Esophagus muscularis mucosa (tissue), 4 donors: ENCODE measurements around the gene SENP7. TPM values are rescaled to one million over a fixed set of nuclear protein-coding genes. Genes with fewer than 3 reads are reported as not detected.

Experiments used
- DNase-seq: peaks from one replicate; pipeline ENCODE4 v3.0.0-alpha.2; 2017; ENCODE audit errors: extremely low spot score
- H3K27ac ChIP-seq, 4 donors: fragments of 200-600 bp; sonication (generic); replicated peaks in 1 of 4; 1 replicate in 3 of 4; 2 replicates in 1 of 4; pipeline ENCODE4 v1.5.1; 2016 to 2019; ENCODE audit warnings: mild to moderate bottlenecking in 1 of 4
- H3K27me3 ChIP-seq, 4 donors: fragments of 200-600 bp; sonication (generic); one replicate each; pipeline versions ENCODE4 v1.5.1 to v1.6.0; 2016 to 2019
- H3K36me3 ChIP-seq, 4 donors: fragments of 200-600 bp; sonication (generic); one replicate each; pipeline ENCODE4 v1.5.1; 2016 to 2019
- H3K4me1 ChIP-seq, 4 donors: fragments of 200-600 bp; sonication (generic); one replicate each; pipeline ENCODE4 v1.5.1; 2016 to 2019
- H3K4me3 ChIP-seq, 4 donors: fragments of 200-600 bp; sonication (generic); 1 replicate in 2 of 4; 2 replicates in 2 of 4; pipeline ENCODE4 v1.5.1; 2016 to 2019; ENCODE audit warnings: mild to moderate bottlenecking in 4 of 4, moderate library complexity in 1 of 4
- H3K9me3 ChIP-seq, 4 donors: fragments of 200-600 bp; sonication (generic); 1 replicate in 3 of 4; 2 replicates in 1 of 4; pipeline ENCODE4 v1.5.1; 2016 to 2019
- EP300 ChIP-seq: sonication (generic); formaldehyde crosslinking; IDR thresholded peaks from one replicate; pipeline ENCODE4 v1.6.1; 2017; ENCODE audit warnings: antibody characterized with exemption
- POLR2A ChIP-seq: fragments of 450-650 bp; IDR thresholded peaks from one replicate; pipeline ENCODE4 v1.6.1; 2017; ENCODE audit warnings: antibody characterized with exemption, moderate library complexity, mild to moderate bottlenecking, low read depth
- POLR2AphosphoS5 ChIP-seq, 2 donors: sonication (generic); formaldehyde crosslinking; IDR thresholded peaks; one replicate each; pipeline ENCODE4 v1.6.1; 2017; ENCODE audit warnings: antibody characterized with exemption in 2 of 2
- WGBS: methylation state at CpG from one replicate; pipeline ENCODE4 v1.1.5; 2018; 5-methylcytosine and 5-hydroxymethylcytosine counted together
- intact Hi-C: fragments of 100-400 bp; cut with DNase I; formaldehyde crosslinking; loops from one replicate; pipeline ENCODE4 v1.15.1; 2023
- small RNA-seq, 3 donors: library from RNA; depleted of rRNA; stranded (forward); fragments of <200 nt; gene quantifications; one replicate each; pipeline ENCODE3, GENCODE V24; 2016
- total RNA-seq, 4 donors: library from RNA; depleted of rRNA; stranded (reverse); fragments of >200 nt; gene quantifications; one replicate each; pipeline versions ENCODE4 v1.1.0 to v1.2.1, GENCODE V29; 2016
- TF ChIP-seq, protein P1 (sequence below), 3 experiments: fragments of 200-600 bp in 2 of 3; fragments of 450-650 bp in 1 of 3; sonication (generic) in 2 of 3; IDR thresholded peaks; one replicate each; pipeline ENCODE4 v1.5.1; 2017 to 2019; ENCODE audit warnings: antibody characterized with exemption in 3 of 3, mild to moderate bottlenecking in 2 of 3, moderate library complexity in 1 of 3

SENP7 gene
- total RNA-seq, 4 donors from 2014 or later: 13.7 to 23.3 (median 15.9) TPM

- TF ChIP-seq EP300 (no peak), POLR2A (no peak), POLR2AphosphoS5 (IDR thresholded peaks at IDR 0.05) (no peak)
- TF ChIP-seq, protein P1, sequence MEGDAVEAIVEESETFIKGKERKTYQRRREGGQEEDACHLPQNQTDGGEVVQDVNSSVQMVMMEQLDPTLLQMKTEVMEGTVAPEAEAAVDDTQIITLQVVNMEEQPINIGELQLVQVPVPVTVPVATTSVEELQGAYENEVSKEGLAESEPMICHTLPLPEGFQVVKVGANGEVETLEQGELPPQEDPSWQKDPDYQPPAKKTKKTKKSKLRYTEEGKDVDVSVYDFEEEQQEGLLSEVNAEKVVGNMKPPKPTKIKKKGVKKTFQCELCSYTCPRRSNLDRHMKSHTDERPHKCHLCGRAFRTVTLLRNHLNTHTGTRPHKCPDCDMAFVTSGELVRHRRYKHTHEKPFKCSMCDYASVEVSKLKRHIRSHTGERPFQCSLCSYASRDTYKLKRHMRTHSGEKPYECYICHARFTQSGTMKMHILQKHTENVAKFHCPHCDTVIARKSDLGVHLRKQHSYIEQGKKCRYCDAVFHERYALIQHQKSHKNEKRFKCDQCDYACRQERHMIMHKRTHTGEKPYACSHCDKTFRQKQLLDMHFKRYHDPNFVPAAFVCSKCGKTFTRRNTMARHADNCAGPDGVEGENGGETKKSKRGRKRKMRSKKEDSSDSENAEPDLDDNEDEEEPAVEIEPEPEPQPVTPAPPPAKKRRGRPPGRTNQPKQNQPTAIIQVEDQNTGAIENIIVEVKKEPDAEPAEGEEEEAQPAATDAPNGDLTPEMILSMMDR (IDR thresholded peaks at IDR 0.05): no peak
- intact Hi-C loops: no loop called here
- Histone ChIP-seq H3K36me3 (no peaks in the 10 kb centered on the region), H3K27me3 (no peaks in the 10 kb centered on the region), H3K4me3 (no peak overlapping the region), H3K4me1 (no peaks in the 10 kb centered on the region), H3K27ac (no peak overlapping the region), H3K9me3 (no peaks in the 10 kb centered on the region)
- DNase-seq: no peak
- 67% methylated on average over 3 of the region's 3 CpGs for WGBS
Observed at GRCh38 chr3:101281521-101282030, 231.4 kb downstream of the SENP7 start.

DNA sequence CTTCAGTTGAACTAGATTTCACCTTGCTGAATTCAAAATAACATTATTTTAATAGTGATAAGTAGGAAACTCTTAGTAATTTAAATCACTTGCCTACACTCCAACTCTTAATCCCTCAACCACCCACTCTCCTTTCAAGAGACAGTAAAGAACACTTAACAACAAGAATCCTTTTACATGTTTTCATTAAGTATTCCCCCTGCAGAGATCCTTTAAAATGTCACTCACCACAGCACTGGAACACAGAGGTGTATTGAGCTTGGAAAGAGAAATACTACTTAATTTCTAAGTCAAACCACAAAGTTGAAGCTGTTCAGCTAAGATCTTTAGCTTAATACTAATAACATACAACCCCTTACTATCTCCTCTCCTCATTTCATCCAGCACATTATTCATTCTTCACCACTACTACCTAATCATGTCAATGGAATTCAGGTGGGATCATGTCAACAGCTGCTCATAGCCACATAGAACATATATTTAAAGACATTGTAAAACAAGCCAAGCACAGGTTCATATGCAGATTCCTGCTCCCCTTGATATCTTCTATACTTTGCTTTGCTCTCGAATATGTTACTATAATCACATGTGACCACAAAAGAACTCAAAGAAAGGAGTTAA, 233.1 kb downstream of the SENP7 start:
- 94% methylated on average over 1 of the region's 1 CpG for WGBS
- TF ChIP-seq, protein P1 (IDR thresholded peaks at IDR 0.05): no peak
- TF ChIP-seq POLR2A (no peak), EP300 (no peak), POLR2AphosphoS5 (IDR thresholded peaks at IDR 0.05) (no peak)

GRCh38 chr3:101279162-101279561, 233.8 kb downstream of the SENP7 start:
- intact Hi-C loops: no loop called here
- no peak overlapping the region for H3K4me3 ChIP-seq
- no peaks in the 10 kb centered on the region for H3K4me1 ChIP-seq
- DNase-seq: no peak
- H3K9me3 ChIP-seq: no peaks in the 10 kb centered on the region
- no peaks in the 10 kb centered on the region for H3K36me3 ChIP-seq
- H3K27me3 ChIP-seq: no peaks in the 10 kb centered on the region
- TF ChIP-seq, protein P1 (IDR thresholded peaks at IDR 0.05): no peak
- TF ChIP-seq EP300 (no peak), POLR2AphosphoS5 (IDR thresholded peaks at IDR 0.05) (no peak), POLR2A (no peak)
- H3K27ac ChIP-seq: no peak overlapping the region

More for the DNA sequence above, 233.1 kb downstream of the SENP7 start:
- H3K4me1 ChIP-seq: no peaks in the 10 kb centered on the region
- intact Hi-C loops: no loop called here
- no peaks in the 10 kb centered on the region for H3K9me3 ChIP-seq
- DNase-seq: no peak
- no peaks in the 10 kb centered on the region for H3K27me3 ChIP-seq
- no peaks in the 10 kb centered on the region for H3K36me3 ChIP-seq
- no peak overlapping the region for H3K4me3 ChIP-seq
- H3K27ac ChIP-seq: no peak overlapping the region

- Histone ChIP-seq H3K36me3 (no peaks in the 10 kb centered on the region), H3K4me3 (no peak overlapping the region), H3K27ac (no peak overlapping the region), H3K4me1 (no peaks in the 10 kb centered on the region), H3K9me3 (no peaks in the 10 kb centered on the region), H3K27me3 (no peaks in the 10 kb centered on the region)
- TF ChIP-seq, protein P1 (IDR thresholded peaks at IDR 0.05): no peak
- TF ChIP-seq POLR2A: no peak
- no peak for TF ChIP-seq EP300
- TF ChIP-seq POLR2AphosphoS5 (IDR thresholded peaks at IDR 0.05): no peak
- intact Hi-C loops: no loop called here
- no peak for DNase-seq
Observed at GRCh38 chr3:101278727-101279126, 234.3 kb downstream of the SENP7 start.

Small RNA genes within 50 kb of the gene (small RNA-seq; reads per million reads assigned to genes)
- 0 reads per million in 3 donors for gene RF00019

Other genes with a start within 250 kb of the SENP7 start
- under 1 TPM; 0.78 to 0.83 (median 0.82) TPM for gene IMPG2, start 192.6 kb downstream of the SENP7 start, total RNA-seq
- 10 to 100 TPM; 14.4 to 21.7 (median 17.3) TPM for gene TRMT10C, start 48.7 kb upstream of the SENP7 start, total RNA-seq
- 100 to 1,000 TPM; 105 to 186 (median 124) TPM for gene PCNP, start 61.0 kb upstream of the SENP7 start, total RNA-seq
- 10 to 100 TPM; 15.3 to 20.8 (median 16.9) TPM for gene ZBTB11, start 163.9 kb upstream of the SENP7 start, total RNA-seq
- 1,000 to 10,000 TPM; 1,560 to 1,805 (median 1,727) TPM for gene RPL24, start 173.5 kb upstream of the SENP7 start, total RNA-seq
- 10 to 100 TPM in 1 of 4 donors, 1 to 10 TPM in 3; 7.2 to 10.4 (median 8.0) TPM for gene CEP97, start 211.4 kb upstream of the SENP7 start, total RNA-seq